Femur (tissue), 1 donor: ENCODE data around the gene PLCB1.

Experiments used
- DNase-seq: peaks from one replicate; pipeline ENCODE4 v3.0.0-alpha.2; 2017

The PLCB1 gene

DNA sequence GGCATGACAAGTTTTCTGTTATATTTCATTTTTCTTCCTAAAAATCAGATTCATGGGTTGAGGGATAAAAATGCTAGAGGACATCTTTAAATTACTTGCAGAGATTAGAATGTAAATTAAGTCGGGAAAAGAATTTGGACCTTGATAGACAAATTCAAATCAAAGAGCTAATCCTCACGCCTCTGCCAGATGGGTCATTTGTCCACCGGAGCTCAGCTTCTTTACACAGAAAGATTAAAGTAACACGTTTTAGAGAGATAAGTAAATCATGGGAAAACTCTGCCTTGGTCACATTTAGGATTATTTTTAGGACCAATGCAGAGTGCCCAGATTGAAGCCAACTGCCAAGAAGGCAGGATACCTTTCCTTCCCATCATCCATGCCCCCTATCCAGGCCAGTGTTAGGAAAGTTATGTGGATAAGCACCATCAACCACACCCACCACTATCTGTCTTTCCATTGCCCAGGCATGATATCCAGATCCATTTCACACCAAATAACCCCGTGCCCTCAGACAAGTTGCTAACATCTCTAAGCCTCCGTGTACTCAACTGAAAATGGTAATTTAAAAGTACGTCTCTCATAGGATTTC is 539.4 kb downstream of the PLCB1 start:
- no peak for DNase-seq

DNA sequence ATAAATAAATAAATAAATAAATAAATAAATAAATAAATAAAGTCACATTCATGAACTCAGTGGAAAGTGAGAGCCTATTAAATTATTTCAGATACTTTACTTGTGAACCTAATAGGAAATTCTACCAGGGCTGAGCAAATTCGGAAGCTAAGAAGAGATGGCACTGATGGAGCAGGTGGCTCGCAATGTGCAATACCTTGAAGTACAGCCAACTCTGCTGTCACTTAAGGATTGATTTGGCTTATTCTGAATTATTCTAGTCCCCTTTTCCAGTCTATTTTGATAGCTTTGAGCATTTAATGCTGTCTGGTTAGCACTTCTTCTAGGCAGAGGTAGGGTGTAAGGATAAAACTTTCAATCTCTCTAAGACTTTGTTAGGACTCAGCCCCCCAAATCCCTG is 541.0 kb downstream of the PLCB1 start:
- no peak for DNase-seq

DNA sequence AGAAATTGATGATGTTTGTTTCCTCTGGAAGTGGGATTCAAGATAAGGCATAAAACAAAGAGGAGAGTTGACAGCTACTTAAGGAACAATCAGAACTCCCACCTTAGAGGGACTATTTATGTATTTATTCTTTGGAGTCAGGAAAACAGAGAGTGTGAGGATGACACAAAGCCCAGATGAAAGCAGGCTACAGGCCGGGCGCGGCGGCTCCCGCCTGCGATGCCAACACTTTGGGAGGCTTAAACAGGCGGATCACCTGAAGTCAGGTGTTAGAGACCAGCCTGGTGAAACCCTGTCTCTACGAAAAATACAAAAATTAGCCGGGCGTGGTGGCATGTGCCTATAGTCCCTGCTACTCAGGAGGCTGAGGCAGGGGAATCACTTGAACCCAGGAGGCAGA is 543.8 kb downstream of the PLCB1 start:
- DNase-seq = no peak

DNA sequence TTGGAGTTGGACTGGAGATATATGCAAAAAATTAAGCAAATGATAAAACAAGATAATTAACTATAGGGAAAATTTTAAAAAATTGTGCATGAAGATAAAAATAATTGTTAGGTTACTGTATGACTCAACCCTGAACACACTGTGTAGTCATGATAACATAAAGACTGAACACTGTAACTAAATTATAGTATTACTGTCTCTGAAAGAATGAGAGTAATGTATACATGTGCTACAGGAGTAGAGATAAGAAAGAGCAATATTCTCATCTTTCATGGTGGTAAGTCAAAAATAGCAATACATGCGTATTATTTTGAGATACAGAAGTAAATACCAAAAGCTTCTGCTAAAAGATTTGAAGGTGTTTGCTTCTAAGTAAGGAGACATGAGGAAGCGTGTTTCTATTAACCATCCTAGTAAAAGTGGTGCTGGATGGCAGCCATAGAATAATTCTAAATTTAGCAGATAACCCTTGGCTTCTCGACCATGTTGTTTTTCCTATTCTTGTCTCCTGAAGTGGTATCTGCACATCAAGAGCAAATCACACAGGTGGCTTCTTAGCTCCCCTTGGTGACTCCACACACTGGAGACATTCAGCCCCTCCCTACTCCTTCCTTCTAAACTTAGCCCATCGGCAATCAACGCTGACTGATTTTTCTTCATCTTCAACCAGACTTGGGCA is 546.2 kb downstream of the PLCB1 start:
- no peak for DNase-seq

DNA sequence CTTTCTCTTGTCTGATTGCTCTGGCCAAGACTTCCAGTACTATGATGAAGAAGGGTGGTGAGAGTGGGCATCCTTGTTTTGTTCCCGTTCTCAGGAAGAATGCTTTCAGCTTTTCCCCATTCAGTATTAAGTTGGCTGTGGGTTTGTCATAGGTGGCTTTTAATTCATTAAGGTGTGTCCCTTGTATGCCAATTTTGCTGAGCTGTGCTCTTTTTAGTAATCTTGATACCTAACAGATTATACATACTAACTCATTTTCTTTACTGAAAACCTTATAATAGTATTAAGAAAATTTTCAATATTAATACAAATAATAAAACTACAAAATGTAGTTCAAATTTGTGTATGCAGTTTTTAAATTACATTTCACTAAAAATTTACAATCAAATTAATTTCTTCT is 557.3 kb downstream of the PLCB1 start:
- no peak for DNase-seq

DNA sequence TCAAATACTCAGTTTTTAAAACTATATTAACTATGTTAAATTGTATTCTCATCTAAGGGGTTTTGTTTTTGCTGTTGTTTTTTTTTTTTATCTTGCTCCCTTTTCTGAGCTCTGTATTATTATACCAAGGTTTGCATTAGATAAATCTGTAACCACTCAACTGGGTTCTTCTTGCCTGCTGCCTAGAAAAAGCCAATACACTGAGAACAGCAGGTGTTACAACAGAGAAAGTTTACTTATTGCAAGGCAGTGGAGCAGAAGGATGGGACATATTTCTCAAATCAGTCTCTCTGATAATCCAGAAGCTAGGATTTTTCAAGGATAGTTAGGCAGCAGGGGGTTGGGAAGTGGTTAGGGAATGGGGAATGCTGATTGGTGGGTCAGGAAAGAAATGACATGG is 558.0 kb downstream of the PLCB1 start:
- DNase-seq = no peak

DNA sequence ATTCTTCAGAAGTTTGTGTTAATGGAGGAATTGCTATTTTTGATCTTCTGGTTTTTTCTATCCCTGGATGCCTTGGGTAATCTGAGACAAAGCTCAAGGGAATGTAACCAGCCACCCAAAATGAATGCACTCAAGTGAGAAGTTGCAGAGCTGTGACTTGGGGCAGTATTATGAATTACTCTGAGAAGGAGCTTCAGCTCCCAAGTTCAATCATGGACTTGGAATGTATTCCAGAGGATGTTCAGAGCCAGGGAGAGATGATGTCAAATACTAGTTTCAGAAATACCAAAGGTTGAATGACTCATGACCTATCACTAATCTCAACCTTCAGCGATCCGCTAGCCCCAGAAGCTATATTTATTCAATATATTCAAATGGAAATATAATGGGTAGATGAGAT is 561.6 kb downstream of the PLCB1 start:
- no peak for DNase-seq

DNA sequence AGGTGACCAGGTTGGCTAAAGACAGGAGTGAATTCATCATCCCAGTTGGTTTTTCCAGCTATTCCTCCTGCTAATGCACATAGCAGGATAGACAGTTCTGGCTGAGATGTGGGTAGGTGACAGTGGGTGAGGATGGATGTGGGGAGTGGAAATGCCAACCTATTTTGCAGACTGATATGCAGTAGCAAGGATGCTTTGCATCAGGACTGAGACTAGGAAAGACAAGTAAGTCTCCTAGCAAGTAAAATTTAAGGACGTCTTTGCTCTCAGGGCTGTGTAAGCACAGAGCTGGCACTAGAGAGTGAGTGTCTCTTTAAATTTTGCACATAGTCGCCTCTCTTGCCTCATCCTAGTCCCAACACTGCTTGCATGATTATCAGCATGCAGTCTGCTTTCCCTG is 568.7 kb downstream of the PLCB1 start:
- no peak for DNase-seq

DNA sequence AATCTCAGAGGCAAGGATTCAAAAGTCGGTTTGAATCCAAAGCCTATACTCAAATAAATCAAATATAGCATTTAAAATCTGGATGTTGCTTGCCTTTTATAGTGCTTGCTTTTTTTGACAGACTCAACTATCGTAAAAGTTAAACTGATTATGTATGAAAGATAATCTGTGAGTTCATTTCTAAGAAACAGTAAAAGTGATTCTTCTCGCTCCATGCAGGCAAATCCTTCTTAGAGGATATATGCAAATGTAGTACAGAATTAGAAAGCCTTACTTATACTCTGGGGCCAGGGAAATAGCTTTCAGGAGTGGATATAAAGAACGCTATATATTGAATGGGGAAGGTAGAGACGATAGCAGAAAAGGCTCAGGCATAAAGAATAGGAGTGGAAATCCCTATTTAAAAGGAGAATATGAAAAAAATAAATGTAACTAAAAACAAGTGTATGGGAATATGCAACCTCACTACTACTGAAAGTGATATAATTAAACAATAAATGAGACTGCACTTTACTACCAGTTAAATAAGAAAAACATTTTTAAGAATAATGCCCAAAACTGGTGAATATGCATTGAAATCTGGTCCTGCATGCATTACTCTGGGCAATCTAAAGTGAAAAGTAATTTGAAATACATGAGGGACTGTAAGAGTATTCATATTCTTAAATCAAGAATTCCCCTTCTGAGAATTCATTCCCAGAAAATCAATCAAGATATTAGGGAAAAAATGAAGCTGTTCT is 575.1 kb downstream of the PLCB1 start:
- no peak for DNase-seq

DNA sequence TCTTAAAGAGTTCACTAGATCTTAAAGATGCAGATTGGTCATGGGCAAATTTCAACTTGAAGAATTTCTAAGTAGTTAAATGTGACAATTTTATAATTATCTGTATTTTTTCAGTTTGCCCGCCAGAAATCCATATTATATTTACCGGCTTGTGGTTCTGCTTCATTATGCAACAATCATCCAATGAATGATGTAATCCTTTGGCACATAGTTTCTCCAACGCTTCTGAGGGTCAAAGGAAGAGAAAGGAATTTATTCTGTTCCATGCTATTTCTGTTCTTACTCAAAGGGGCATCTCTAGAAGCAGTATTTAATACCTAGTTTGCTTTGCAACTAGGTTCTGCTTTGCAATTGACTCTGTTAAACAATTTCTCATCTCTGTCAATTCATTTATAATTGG is 577.6 kb downstream of the PLCB1 start:
- no peak for DNase-seq

DNA sequence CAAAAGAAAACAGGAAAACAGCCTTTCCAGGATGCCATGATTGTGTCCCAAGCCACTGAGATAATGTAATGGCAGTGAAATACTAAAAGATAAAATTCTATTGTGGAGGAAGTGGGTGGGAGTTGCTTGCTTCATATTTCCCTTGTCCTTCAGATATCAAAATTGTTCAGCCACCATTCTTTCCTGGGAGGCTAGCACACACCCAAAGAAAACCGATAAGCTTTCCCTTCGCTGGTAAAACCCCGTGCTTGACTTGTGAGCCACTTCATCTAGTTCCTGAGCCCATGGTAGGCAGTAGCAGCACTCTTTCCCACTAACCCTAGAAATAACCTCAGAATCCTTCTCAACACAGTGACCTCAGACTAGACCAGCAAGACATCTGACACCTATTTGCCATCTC is 579.4 kb downstream of the PLCB1 start:
- DNase-seq = no peak

DNA sequence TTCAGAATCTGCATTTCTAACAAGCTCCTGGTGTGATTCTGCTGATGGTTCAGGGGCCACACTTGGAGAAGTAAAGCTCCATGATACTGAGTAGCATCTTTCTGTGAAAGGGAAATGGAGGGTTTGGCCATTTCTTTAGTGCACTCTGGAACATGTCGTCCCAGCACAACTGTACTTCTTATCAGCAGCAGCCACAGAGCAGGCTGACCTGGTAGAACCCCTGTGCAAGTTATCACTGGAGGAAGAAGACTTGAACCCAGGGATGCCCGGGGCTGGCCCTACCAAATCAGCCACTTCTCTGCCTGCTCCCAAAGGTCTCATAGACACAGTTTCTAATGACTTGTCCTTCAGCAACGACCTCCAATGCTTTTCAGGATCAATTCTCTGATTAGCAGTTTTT is 582.1 kb downstream of the PLCB1 start:
- DNase-seq = no peak

DNA sequence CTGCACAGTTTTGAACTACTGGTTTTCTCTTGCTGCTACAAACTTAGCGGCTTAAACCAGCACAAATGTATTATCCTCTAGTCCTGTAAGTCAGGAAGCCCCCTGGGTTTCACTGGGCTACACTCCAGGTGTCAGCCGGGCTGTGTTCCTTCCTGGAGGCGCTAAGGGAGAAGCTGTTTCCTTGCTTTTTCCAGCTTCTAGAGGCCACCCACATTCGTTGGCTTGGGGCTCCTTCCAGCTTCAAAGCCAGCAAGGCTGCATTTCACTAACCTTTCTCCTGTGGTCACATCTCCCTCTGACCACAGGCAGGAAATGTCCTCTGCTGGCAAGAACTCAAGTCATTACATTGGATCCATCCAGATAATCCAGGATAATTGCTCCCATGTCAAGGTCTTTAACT is 586.2 kb downstream of the PLCB1 start:
- peak; percentile 81 for DNase-seq

DNA sequence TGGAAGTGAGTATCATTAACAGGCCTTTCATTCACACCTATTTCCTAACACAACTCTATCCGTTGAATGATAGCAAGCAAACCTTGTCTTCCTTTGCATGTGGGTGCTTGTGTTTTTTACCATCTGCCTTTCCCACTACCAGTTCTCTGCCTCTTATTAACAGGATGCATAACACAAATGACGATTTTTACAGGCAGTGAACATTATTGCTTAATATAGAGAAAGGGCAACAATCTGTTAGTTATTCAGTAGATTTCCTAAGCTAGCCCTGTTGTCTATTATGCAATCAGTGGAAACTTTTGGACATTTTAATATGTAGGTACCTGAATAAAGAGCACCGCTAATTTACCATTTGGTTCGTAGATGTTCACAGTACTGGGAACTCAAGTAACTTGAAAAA is 588.0 kb downstream of the PLCB1 start:
- no peak for DNase-seq

DNA sequence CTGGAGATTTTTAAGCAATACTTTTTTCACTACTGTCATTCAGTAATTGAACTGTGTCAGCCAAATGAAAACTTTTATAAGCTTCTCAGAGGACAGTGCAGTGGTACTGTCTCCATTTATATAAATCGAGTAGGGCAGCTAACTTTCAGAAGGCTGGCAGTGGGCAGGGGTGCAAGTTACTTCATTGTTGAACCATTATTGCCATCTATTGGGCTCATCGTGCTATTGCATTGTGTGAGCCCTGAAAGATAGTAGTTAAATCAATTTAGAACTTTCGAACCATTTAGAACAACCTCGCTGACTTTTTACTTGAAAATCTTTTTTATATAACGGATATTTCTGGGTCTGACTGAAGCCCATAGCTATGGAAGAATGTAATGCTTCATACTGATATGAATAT is 589.0 kb downstream of the PLCB1 start:
- peak; percentile 54 for DNase-seq

DNA sequence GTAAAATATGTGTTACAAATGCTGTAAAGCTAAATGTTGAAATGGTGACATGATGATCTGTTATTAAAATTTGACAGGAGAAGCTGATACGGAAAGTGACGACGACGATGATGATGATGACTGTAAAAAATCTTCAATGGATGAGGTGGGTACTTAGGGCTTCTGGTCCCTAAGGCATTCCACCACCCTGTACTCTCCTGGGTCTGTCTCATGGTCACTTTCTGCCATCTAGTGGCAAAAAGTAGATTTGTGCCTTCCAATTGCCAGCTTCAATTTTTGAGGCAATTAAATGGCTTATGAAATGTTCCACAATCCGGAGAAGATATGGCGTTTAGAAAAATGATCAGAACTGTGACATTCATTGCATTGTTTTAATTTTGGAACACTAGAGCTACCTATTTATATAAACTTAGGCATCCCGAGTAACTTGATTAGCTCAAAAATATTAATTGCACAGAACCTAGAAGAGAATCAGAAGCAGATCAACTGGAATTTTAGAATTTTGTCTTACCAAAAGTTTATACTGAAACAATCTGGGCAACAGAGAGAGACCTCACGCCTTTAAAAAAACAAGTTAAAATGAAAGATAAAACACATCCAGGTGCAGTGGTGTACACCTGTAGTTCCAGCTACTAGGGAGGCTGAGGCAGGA is 590.3 kb downstream of the PLCB1 start:
- peak; percentile 34 for DNase-seq

DNA sequence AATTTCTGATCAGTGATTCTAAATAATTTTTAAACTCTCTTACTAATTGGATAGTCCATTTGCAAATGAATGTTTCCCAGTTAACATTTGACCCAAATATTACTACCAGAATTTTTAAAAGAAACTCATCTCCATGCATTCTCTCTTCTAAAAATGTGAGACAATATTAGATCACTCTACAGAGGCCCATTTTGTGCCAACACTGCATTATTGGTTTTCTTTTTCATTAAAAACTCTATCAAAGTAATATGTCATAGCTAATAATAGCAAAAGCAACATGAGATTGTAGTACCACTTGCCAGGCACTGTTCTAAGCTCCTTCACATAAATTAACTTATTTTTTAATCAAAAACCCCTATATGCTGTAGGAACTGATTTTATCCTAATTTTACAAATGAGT is 591.2 kb downstream of the PLCB1 start:
- no peak for DNase-seq

DNA sequence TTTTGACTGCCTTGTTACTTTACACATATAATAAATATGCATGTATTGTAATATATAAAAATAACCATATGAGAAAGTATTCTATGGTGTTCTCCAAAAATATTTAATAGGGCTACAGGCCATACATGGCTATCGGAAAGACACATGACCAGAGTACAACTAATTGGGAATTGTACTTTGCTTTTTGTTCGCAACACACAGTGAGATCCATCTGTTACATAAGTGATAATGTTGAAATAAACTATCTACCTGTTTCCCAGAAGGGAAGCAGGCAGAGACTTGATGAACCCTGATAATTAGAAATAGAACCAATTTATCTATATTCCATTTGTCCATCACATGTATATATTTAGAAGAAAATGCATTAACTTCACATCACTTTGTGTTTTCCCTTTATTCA is 592.8 kb downstream of the PLCB1 start:
- no peak for DNase-seq

DNA sequence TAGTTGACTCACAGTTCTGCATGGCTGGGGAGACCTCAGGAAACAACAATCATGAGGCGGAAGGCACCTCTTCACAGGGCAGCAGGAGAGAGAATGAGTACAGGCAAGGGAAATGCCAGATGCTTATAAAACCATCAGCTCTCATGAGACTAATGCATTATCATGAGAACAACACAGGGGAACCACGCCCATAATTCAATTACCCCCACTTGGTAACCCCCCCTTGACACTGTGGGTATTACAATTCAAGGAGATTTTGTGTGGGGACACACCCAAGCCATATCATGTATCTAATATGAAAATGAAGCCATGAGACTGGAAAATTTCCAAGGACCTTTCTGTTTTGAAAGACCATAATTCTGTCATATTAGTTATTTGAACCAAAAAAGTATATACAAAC is 594.4 kb downstream of the PLCB1 start:
- DNase-seq = no peak

DNA sequence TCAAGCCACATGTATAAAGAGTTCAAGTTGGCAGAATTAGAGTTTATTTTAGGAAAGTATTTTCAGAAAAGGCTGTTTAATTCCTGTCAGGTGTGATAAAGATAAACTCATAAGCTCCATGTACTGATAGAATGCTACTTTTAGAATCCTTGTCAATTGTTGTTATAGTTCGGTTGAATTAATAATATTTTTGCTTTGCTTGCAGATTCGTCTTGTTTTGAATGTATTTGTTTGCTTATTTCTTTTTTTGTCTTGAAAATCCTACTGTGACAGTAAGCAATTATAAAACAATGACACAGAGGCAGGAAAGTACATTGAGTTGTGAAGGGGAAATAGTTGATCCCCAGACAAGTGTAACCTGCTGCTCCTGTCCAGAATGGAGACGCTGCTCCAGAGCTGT is 602.9 kb downstream of the PLCB1 start:
- DNase-seq = no peak

DNA sequence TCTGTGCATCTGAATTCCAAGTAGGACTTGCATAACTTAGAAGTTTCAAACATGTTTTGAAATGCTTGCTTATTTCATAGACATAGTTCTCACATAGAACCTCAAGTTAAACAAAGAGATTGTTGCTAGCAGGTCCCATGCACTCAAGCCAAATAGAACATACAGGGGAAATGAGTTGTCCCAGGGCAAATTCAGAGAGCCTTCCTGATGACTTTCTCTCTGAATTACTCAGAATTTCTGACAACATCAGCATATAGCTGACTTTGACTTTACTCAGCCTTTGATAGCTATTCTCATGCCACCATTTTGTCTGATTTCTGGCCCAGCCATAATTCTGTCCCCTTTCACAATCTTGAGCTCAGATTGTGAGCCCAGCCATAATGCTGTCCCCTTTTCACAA is 603.6 kb downstream of the PLCB1 start:
- no peak for DNase-seq

DNA sequence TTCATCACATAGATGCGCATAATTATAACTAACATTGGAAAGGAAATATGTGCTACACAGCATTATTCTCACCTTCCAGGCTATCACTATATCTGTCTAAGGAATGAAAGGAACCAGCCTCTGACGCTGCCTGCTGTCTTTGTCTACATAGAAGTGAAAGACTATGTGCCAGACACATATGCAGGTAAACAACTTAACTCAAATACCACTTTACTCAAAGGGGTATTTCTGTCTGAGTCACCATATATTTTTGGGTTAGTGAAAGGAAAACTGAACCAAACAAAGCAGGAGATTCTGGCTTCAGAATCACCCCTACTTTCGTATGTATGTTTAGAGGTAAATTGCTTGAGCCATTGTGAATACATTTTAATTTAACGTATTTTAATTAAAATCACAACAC is 608.2 kb downstream of the PLCB1 start:
- DNase-seq = no peak

DNA sequence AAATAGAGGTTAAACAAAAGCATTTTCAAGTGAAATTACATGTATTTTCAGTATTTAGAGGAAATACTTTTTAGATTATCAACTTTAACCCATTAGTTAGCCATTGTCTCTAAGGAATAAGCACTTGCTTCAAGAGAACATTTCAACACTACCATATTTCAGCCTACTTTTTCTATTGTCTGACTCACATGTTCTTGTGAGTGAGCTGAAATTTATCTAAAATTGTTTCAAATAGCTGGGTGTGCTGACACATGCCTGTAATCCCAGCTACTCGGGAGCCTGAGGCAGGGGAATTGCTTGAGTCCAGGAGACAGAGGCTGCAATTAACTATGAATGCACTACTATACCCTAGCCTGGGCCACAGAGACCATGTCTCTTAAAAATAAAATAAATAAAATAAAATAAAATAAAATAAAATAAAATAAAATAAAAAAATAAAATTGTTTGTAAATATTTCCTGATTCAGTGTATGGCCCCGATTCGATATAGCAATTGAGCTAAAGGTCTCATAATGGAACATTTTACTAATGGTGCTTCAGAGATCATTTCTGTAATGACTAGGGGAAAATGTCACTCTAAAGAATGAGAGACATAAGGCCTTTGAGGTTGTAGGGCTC is 612.3 kb downstream of the PLCB1 start:
- no peak for DNase-seq

DNA sequence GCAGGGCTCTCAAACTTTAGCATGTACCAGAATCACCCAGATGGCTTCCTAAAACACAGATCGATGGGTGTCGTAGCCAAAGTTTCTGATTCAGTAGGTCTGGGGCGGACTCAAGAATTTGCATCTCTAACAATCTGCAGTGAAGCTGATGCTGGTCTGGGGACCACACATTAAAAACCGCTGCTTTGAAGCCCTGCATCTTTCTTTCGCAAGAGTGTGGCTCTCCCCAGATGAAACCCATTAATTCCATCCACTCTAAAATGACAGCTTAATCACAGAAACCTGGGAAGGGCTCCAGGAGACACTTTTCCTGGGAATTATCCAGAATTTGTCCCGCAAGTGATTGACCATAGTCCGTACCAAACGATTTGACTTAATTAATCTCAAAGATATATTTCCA is 617.0 kb downstream of the PLCB1 start:
- no peak for DNase-seq
